ENCODE results near the gene SMTN.

GRCh38 chr22:31139066-31139465 lies 57.9 kb downstream of the SMTN start:
- TF ChIP-seq CTCF (IDR thresholded peaks at IDR 0.05), result no peak
- TF ChIP-seq POLR2A (IDR thresholded peaks at IDR 0.05), result no peak

Data from testis (tissue), 2 donors.